Dendritic cell treated with granulocyte-macrophage colony-stimulating factor and Interleukin-4, amounts not matched to agents 40 ng/mL and 50 ng/mL, for 4 days (primary cell): ENCODE data around the gene SVOP.

Experiments
- H3K27ac Mint-ChIP-seq: one replicate; pipeline ENCODE4 v1.8.0; 2022; ENCODE audit warnings: mild to moderate bottlenecking, mixed read lengths
- H3K27me3 Mint-ChIP-seq: one replicate; pipeline ENCODE4 v1.8.0; 2022; ENCODE audit warnings: mild to moderate bottlenecking, mixed read lengths
- H3K36me3 Mint-ChIP-seq: one replicate; pipeline ENCODE4 v1.8.0; 2022; ENCODE audit warnings: low read depth, mixed read lengths
- H3K4me1 Mint-ChIP-seq: one replicate; pipeline ENCODE4 v1.8.0; 2022; ENCODE audit warnings: low read depth, mixed read lengths
- H3K4me3 Mint-ChIP-seq: one replicate; pipeline ENCODE4 v1.8.0; 2022; ENCODE audit warnings: mild to moderate bottlenecking, moderate library complexity, mixed read lengths
- H3K9me3 Mint-ChIP-seq: one replicate; pipeline ENCODE4 v1.8.0; 2022; ENCODE audit warnings: mixed read lengths
- intact Hi-C: fragments of 100-400 bp; cut with micrococcal nuclease; formaldehyde crosslinking; loops from one replicate; pipeline ENCODE4 v1.15.0; 2022

Gene SVOP

GRCh38 chr12:108949976-108950375, 70.9 kb downstream of the SVOP start:
- Mint-ChIP-seq H3K4me3 (no peak overlapping the region), H3K9me3 (peaks cover 9% of the 10 kb centered on the region), H3K27me3 (peaks cover 8% of the 10 kb centered on the region), H3K4me1 (peaks cover 26% of the 10 kb centered on the region), H3K27ac (peak overlapping the region; percentile 61), H3K36me3 (no peaks in the 10 kb centered on the region)
- intact Hi-C loops = loop anchor here (5.0 to 10.0 kb wide), 3 partner anchors 128 to 145 kb away; partner anchors contain the start of genes ALKBH2 and UNG

DNA sequence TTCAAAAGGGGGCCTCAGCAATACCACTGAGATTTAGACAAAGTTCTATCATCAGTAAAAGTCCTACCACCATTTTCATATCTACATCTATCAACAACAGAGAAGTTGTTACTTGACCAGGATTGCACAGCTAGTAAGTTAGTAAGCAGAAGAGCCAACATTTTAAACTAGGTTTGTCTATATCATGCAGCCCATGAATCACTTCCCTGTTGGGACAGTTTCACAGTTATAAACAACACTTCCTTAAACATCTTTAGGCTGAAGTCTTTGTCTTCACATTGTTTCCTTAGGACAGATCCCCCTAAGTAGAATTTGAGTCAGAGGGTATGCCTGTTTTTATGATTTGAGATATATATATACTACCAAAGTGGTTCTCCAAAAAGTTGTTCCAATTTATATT, 72.5 kb downstream of the SVOP start:
- Mint-ChIP-seq H3K4me3 (no peak overlapping the region), H3K36me3 (no peaks in the 10 kb centered on the region), H3K27me3 (peaks cover 4% of the 10 kb centered on the region), H3K9me3 (peaks cover 9% of the 10 kb centered on the region), H3K27ac (peak overlapping the region; percentile 68), H3K4me1 (peaks cover 36% of the 10 kb centered on the region)
- intact Hi-C loops = loop anchor here (5.0 kb wide), 1 partner anchor 136 kb away; no protein-coding TSS in a partner anchor

DNA sequence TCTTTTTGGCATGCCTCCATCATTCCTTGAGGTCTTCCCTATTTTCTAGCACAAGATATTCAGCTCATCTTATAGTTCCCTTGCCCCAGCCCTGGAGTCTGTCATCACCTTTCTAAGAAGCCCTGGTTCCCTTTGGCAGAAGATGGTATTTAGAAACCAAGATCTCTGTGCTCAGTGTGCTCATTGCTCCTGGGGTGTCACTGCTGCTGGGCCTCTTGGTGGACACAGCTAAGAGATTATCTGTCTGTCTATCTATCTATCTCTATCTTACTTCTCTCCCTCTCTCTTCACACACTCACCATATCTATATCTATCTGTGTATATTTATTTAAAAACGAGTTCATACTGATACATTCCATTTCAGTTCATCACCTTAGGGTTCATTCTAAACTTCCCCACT, 73.8 kb downstream of the SVOP start:
- Mint-ChIP-seq H3K9me3 (peaks cover 9% of the 10 kb centered on the region), H3K36me3 (no peaks in the 10 kb centered on the region), H3K27ac (peak overlapping the region; percentile 68), H3K4me1 (peaks cover 36% of the 10 kb centered on the region), H3K4me3 (no peak overlapping the region), H3K27me3 (no peaks in the 10 kb centered on the region)
- intact Hi-C loops = loop anchor here (5.0 kb wide), 1 partner anchor 135 kb away; no protein-coding TSS in a partner anchor

DNA sequence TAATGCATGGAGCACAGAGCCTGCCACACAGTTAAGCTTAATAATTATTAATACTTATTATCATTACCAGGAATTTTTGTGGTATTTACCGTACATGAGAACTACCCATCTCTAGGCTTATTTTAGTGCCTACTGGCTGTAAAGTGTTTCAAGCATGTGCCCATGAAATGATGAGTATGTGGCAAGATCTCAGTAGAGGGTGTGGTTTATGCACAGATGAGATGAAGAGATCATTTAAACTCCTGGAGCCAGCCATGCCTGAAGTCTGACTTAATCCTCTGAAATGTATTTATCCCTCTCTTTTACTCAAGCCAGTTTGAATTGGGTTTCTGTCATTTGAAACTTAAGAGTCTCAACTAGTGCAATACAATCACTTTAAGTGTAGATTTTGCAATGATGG, 80.7 kb downstream of the SVOP start:
- Mint-ChIP-seq H3K27me3 (peaks cover 2% of the 10 kb centered on the region), H3K4me1 (peaks cover 9% of the 10 kb centered on the region), H3K27ac (no peak overlapping the region), H3K9me3 (no peaks in the 10 kb centered on the region), H3K4me3 (no peak overlapping the region), H3K36me3 (no peaks in the 10 kb centered on the region)
- intact Hi-C loops = no loop called here

DNA sequence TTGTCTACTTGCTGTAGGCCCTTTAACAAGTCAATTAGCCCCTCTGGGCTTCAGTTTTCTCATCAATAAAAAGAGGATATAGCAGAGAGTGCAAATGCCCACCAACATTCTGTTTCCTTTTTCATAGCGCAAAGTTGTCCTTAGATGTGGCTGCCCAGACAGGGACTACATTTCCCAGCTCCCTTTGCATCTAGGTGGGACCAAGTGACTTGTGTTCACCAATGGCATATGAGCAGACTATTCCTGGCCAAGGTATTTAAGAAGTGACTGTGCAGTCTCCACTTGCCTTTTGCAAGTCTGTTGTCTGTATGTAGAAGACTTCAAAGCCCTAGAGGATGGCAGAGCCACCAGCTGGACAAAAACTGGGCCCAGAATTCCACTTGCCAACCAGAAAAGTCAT, 81.3 kb downstream of the SVOP start:
- Mint-ChIP-seq H3K27ac (no peak overlapping the region), H3K36me3 (no peaks in the 10 kb centered on the region), H3K4me3 (no peak overlapping the region), H3K4me1 (peaks cover 9% of the 10 kb centered on the region), H3K9me3 (no peaks in the 10 kb centered on the region), H3K27me3 (peaks cover 2% of the 10 kb centered on the region)
- intact Hi-C loops = no loop called here

GRCh38 chr12:108938247-108938924, 82.5 kb downstream of the SVOP start:
- H3K36me3 Mint-ChIP-seq = no peaks in the 10 kb centered on the region
- no peak overlapping the region for H3K27ac Mint-ChIP-seq
- H3K27me3 Mint-ChIP-seq = peaks cover 2% of the 10 kb centered on the region
- no peaks in the 10 kb centered on the region for H3K9me3 Mint-ChIP-seq
- H3K4me1 Mint-ChIP-seq = peaks cover 7% of the 10 kb centered on the region
- H3K4me3 Mint-ChIP-seq = no peak overlapping the region
- intact Hi-C loops = no loop called here

DNA sequence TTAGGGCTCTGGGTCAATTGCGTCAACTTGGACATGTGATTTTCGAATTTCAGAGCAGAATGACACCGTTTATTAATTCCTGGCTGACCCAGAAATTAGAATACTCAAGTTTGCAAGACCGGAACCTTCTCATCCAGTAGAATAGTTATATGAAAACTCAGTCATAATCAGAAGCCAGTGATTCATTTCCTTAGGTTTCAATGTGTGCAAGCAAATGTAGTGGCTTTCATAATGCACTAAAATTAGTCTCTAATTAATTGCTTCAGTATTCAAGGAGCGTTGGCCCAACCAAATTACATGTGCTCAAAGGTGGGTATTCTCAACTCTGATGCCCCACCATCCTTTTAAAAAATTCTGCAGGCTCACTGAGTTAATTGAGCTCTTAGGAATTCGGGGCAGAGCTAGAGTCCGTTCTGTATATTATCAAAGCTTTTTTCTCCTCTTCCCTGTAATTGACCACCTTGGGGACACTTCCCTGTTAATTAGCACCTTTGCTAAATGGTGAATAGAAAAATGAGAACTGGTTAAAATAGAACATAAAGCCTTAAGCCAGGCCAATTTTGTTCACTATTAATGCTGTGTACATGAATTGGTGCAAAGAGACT, 85.6 kb downstream of the SVOP start:
- Mint-ChIP-seq H3K27me3 (peaks cover 2% of the 10 kb centered on the region), H3K4me3 (no peak overlapping the region), H3K4me1 (peaks cover 16% of the 10 kb centered on the region), H3K9me3 (no peaks in the 10 kb centered on the region), H3K36me3 (no peaks in the 10 kb centered on the region), H3K27ac (no peak overlapping the region)
- intact Hi-C loops = no loop called here

DNA sequence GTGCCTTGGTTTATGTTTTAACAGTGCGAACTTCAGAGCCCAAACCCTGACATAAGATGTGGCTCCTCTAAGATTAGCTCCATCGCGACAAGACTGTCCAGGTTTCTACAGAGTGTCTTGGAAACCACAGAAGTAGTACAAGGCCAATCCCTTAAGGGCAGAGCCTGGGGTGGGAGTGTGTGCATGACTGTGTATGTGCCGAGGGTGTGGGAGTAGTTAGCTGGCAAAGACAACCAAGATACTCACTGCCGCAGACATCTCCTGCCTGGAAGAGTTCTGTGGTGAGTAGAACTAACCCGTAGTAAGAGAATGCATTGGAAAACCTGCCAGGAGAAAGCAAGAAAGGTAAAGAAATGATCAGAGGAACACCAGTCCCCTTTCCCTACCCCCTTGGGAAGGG, 86.9 kb downstream of the SVOP start:
- H3K4me1 Mint-ChIP-seq = peaks cover 26% of the 10 kb centered on the region
- peaks cover 2% of the 10 kb centered on the region for H3K27me3 Mint-ChIP-seq
- H3K9me3 Mint-ChIP-seq = no peaks in the 10 kb centered on the region
- H3K4me3 Mint-ChIP-seq = no peak overlapping the region
- intact Hi-C loops = no loop called here
- H3K27ac Mint-ChIP-seq = no peak overlapping the region
- H3K36me3 Mint-ChIP-seq = no peaks in the 10 kb centered on the region

GRCh38 chr12:108930756-108931155, 90.1 kb downstream of the SVOP start:
- intact Hi-C loops = no loop called here
- peaks cover 2% of the 10 kb centered on the region for H3K27me3 Mint-ChIP-seq
- no peaks in the 10 kb centered on the region for H3K36me3 Mint-ChIP-seq
- H3K4me1 Mint-ChIP-seq = peaks cover 26% of the 10 kb centered on the region
- peak overlapping the region; percentile 62 for H3K27ac Mint-ChIP-seq
- H3K4me3 Mint-ChIP-seq = no peak overlapping the region
- no peaks in the 10 kb centered on the region for H3K9me3 Mint-ChIP-seq

DNA sequence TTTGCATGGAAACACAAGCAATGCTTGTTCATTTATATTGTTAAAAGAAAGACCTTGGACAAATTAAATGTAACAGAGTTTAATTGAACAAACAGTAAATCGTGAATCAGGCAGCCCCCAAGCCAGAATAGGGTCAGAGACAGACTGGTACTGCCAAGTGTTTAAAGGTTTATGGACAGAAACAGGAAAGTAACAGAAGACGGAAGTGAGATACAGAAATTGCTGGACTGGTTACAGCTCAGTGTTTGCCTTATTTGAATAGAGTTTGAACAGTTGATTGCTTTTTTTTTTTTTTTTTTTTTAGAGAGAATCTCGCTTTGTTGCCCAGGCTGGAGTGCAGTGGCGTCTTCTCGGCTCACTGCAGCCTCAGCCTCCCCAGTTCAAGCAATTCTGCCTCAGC, 90.7 kb downstream of the SVOP start:
- H3K4me1 Mint-ChIP-seq = peaks cover 26% of the 10 kb centered on the region
- peak overlapping the region; percentile 62 for H3K27ac Mint-ChIP-seq
- no peaks in the 10 kb centered on the region for H3K36me3 Mint-ChIP-seq
- H3K9me3 Mint-ChIP-seq = no peaks in the 10 kb centered on the region
- no peak overlapping the region for H3K4me3 Mint-ChIP-seq
- no peaks in the 10 kb centered on the region for H3K27me3 Mint-ChIP-seq
- intact Hi-C loops = no loop called here

DNA sequence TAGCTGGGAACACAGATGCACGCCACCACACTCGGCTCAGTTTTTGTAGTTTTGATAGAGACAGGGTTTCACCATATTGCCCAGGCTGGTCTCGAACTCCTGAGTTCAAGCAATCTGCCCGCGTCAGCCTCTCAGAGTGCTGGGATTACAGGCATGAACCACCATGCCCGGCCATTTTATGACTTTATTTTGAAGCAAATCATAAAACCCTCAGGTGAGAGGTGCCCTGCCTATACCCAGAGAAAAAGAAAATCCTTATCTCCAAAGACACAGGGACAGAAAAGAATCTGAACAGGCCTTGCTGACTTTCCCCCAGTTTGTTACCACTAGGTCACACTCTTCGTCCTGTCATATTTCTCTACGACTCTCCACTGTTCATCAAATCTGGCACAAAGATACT, 92.2 kb downstream of the SVOP start:
- no peak overlapping the region for H3K4me3 Mint-ChIP-seq
- no peaks in the 10 kb centered on the region for H3K27me3 Mint-ChIP-seq
- intact Hi-C loops = no loop called here
- H3K9me3 Mint-ChIP-seq = no peaks in the 10 kb centered on the region
- peaks cover 19% of the 10 kb centered on the region for H3K4me1 Mint-ChIP-seq
- H3K36me3 Mint-ChIP-seq = no peaks in the 10 kb centered on the region
- no peak overlapping the region for H3K27ac Mint-ChIP-seq

GRCh38 chr12:108922918-108923317, 98.0 kb downstream of the SVOP start:
- H3K27me3 Mint-ChIP-seq = no peaks in the 10 kb centered on the region
- H3K4me3 Mint-ChIP-seq = no peak overlapping the region
- no peak overlapping the region for H3K27ac Mint-ChIP-seq
- no peaks in the 10 kb centered on the region for H3K36me3 Mint-ChIP-seq
- H3K9me3 Mint-ChIP-seq = peaks cover 8% of the 10 kb centered on the region
- no peaks in the 10 kb centered on the region for H3K4me1 Mint-ChIP-seq
- intact Hi-C loops = no loop called here

- H3K4me1 Mint-ChIP-seq = no peaks in the 10 kb centered on the region
- H3K9me3 Mint-ChIP-seq = peaks cover 8% of the 10 kb centered on the region
- no peaks in the 10 kb centered on the region for H3K36me3 Mint-ChIP-seq
- no peaks in the 10 kb centered on the region for H3K27me3 Mint-ChIP-seq
- no peak overlapping the region for H3K27ac Mint-ChIP-seq
- no peak overlapping the region for H3K4me3 Mint-ChIP-seq
- intact Hi-C loops = no loop called here
Observed at GRCh38 chr12:108921946-108922345, 98.9 kb downstream of the SVOP start.

DNA sequence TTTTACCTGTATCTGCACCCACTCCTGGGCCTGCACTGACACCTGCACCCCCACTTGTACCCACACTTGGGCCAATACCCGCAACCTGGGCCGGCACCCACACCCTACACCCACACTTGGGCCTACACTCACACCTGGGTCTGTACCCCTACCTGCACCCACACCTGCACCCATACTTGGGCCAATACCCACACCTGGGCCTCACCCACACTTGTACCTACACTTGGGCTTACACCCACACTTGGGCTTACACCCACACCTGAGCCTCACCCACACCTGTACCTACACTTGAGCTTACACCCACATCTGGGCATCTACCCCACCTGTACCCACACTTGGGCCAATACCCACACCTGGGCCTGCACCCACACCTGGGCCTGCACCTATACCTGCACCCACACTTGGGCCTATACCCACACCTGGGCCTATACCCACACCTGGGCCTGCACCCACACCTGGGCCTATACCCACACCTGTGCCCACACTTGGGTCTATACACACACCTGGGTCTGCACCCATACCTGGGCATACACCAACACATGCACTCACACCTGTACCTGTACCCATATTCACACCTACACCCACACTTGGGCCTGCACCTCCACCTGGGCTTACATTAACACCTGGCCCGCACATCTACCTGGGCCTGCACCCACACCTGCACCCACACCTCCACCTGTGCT, 101.8 kb downstream of the SVOP start:
- H3K27me3 Mint-ChIP-seq = no peaks in the 10 kb centered on the region
- H3K36me3 Mint-ChIP-seq = no peaks in the 10 kb centered on the region
- peaks cover 8% of the 10 kb centered on the region for H3K9me3 Mint-ChIP-seq
- peaks cover 6% of the 10 kb centered on the region for H3K4me1 Mint-ChIP-seq
- intact Hi-C loops = no loop called here
- peak overlapping the region; percentile 29 for H3K27ac Mint-ChIP-seq
- no peak overlapping the region for H3K4me3 Mint-ChIP-seq
